ENCODE measurements around the gene L1CAM. TPM values are rescaled to one million over a fixed set of nuclear protein-coding genes. Genes with fewer than 3 reads are reported as not detected.

L1CAM gene
- total and polyA plus RNA-seq, 9 of the 15 experiments (the other 6 are each of a cell fraction or from before 2014, with no cell fraction given): 0.09 to 0.86 (median 0.26) TPM; not detected in 3

GRCh38 chrX:153925739-153926551 lies 40.0 kb upstream of the L1CAM start, which contains the start of gene ARHGAP4 (continued):
- TF ChIP-seq ZBTB12 (CRISPR knock-in tag; IDR thresholded peaks at IDR 0.05): no peak
- no peak for TF ChIP-seq EHMT2 (IDR thresholded peaks at IDR 0.05)
- no peak for TF ChIP-seq PRPF4 (IDR thresholded peaks at IDR 0.05; ENCODE audit: insufficient read depth, low read depth, low read length, poor library complexity, severe bottlenecking)
- TF ChIP-seq NCOA6 (IDR thresholded peaks at IDR 0.05): 0 out of 2 replicates have a peak, but pooled peaks have one; percentile 55
- peak; percentile 78 for TF ChIP-seq CCNT2 (IDR thresholded peaks at IDR 0.05; ENCODE audit: borderline replicate concordance, extremely low read depth, insufficient read length, low read depth, low read length)
- no peak for TF ChIP-seq TAF1 (IDR thresholded peaks at IDR 0.05; ENCODE audit: control insufficient read depth, extremely low read depth, insufficient read depth, low read length, severe bottlenecking)
- no peak; a peak in 1 of 4 replicates for TF ChIP-seq MNT (conservative IDR thresholded peaks at IDR 0.05)
- no peak for TF ChIP-seq FOXJ3 (CRISPR knock-in tag; IDR thresholded peaks at IDR 0.05)
- TF ChIP-seq XRCC4 (IDR thresholded peaks at IDR 0.05; ENCODE audit: extremely low read depth, insufficient read depth, insufficient read length): no peak
- TF ChIP-seq KHSRP (IDR thresholded peaks at IDR 0.05): no peak
- TF ChIP-seq BMI1 (IDR thresholded peaks at IDR 0.05; ENCODE audit: low read length): no peak
- TF ChIP-seq EGR1 (conservative IDR thresholded peaks at IDR 0.05): peak; percentile 59
- no peak for TF ChIP-seq EZH2 (IDR thresholded peaks at IDR 0.05; ENCODE audit: borderline replicate concordance, low read depth, low read length)
- no peak for TF ChIP-seq ZSCAN32 (CRISPR knock-in tag; IDR thresholded peaks at IDR 0.05)
- no peak for TF ChIP-seq POLR2H (tag; IDR thresholded peaks at IDR 0.05; ENCODE audit: low read depth)
- no peak for TF ChIP-seq ZFP36 (IDR thresholded peaks at IDR 0.05; ENCODE audit: low read depth, low read length, partially characterized antibody)
- TF ChIP-seq ZNF592 (IDR thresholded peaks at IDR 0.05): peak; percentile 93
- no peak for TF ChIP-seq ZNF561 (CRISPR knock-in tag; conservative IDR thresholded peaks at IDR 0.05)
- TF ChIP-seq TEAD2 (tag; IDR thresholded peaks at IDR 0.05): no peak
- TF ChIP-seq ZNF668 (CRISPR knock-in tag; IDR thresholded peaks at IDR 0.05): peak; percentile 7; the same call in 1 of the 2 replicates
- no peak for TF ChIP-seq KLF16 (IDR thresholded peaks at IDR 0.05)
- peak; percentile 56 for TF ChIP-seq PCBP1 (IDR thresholded peaks at IDR 0.05; ENCODE audit: low read depth, low read length, poor library complexity, severe bottlenecking)

Data from K562 (cell line).